H9 (cell line): Measurements from ENCODE around the gene CCDC182. TPM values are rescaled to one million over a fixed set of nuclear protein-coding genes. Genes with fewer than 3 reads are reported as not detected.

ENCODE experiments used
- DNase-seq: peaks from one replicate; pipeline ENCODE4 v3.0.0-alpha.2; 2017
- H2AFZ ChIP-seq: one replicate; pipeline ENCODE4 v1.6.1; 2013; ENCODE audit warnings: mild to moderate bottlenecking, low read length, control low read depth, moderate library complexity
- H2AK5ac ChIP-seq: 2 replicates; pipeline ENCODE4 v1.6.1; 2013; ENCODE audit warnings: low read length, control low read depth, mixed read lengths; ENCODE audit not compliant: insufficient read length
- H2BK120ac ChIP-seq: one replicate; pipeline ENCODE4 v1.6.1; 2013; ENCODE audit warnings: low read depth, mild to moderate bottlenecking, low read length, control low read depth, inconsistent platforms; ENCODE audit not compliant: poor library complexity, severe bottlenecking
- H2BK12ac ChIP-seq: 2 replicates; pipeline ENCODE4 v1.6.1; 2013; ENCODE audit warnings: low read length, control low read depth, mixed read lengths, low read depth; ENCODE audit not compliant: insufficient read length
- H2BK15ac ChIP-seq: 2 replicates; pipeline ENCODE4 v1.6.1; 2013; ENCODE audit warnings: low read depth, low read length, control low read depth
- H2BK20ac ChIP-seq: one replicate; pipeline ENCODE4 v1.6.1; 2013; ENCODE audit warnings: low read depth, mild to moderate bottlenecking, low read length, control low read depth, inconsistent platforms; ENCODE audit not compliant: poor library complexity, severe bottlenecking
- H2BK5ac ChIP-seq: 2 replicates; pipeline ENCODE4 v1.6.1; 2013; ENCODE audit warnings: low read length, control low read depth, mixed read lengths; ENCODE audit not compliant: insufficient read length
- H3K14ac ChIP-seq: 2 replicates; pipeline ENCODE4 v1.6.1; 2013; ENCODE audit warnings: low read length, control low read depth; ENCODE audit not compliant: insufficient read depth
- H3K18ac ChIP-seq: 2 replicates; pipeline ENCODE4 v1.6.1; 2013; ENCODE audit warnings: low read depth, mild to moderate bottlenecking, mixed read lengths, low read length, control low read depth; ENCODE audit not compliant: insufficient read length
- H3K23ac ChIP-seq: 2 replicates; pipeline ENCODE4 v1.6.1; 2013; ENCODE audit warnings: low read length, control low read depth, mixed read lengths, low read depth; ENCODE audit not compliant: insufficient read length
- H3K23me2 ChIP-seq: 2 replicates; pipeline ENCODE4 v1.6.1; 2013; ENCODE audit warnings: low read depth, mild to moderate bottlenecking, mixed read lengths, low read length, control low read depth; ENCODE audit not compliant: insufficient read length, poor library complexity, severe bottlenecking
- H3K27ac ChIP-seq: 2 replicates; pipeline ENCODE4 v1.5.1; 2013; ENCODE audit warnings: low read length, control low read depth, mixed read lengths, low read depth; ENCODE audit not compliant: insufficient read length
- H3K27me3 ChIP-seq: 2 replicates; pipeline ENCODE4 v1.6.1; 2013; ENCODE audit warnings: low read length, control low read depth, inconsistent platforms; ENCODE audit not compliant: insufficient read depth
- H3K4ac ChIP-seq: 2 replicates; pipeline ENCODE4 v1.6.1; 2013; ENCODE audit warnings: low read depth, mild to moderate bottlenecking, control low read depth, inconsistent platforms, low read length, moderate library complexity
- H3K4me1 ChIP-seq: 2 replicates; pipeline ENCODE4 v1.6.1; 2013; ENCODE audit warnings: low read length, control low read depth, inconsistent platforms; ENCODE audit not compliant: insufficient read depth
- H3K4me2 ChIP-seq: 2 replicates; pipeline ENCODE4 v1.6.1; 2013; ENCODE audit warnings: low read length, control low read depth, mixed read lengths; ENCODE audit not compliant: insufficient read length, insufficient read depth
- H3K56ac ChIP-seq: 2 replicates; pipeline ENCODE4 v1.6.1; 2013; ENCODE audit warnings: low read depth, mild to moderate bottlenecking, mixed read lengths, low read length, control low read depth; ENCODE audit not compliant: insufficient read length
- H3K79me1 ChIP-seq: 2 replicates; pipeline ENCODE4 v1.6.1; 2013; ENCODE audit warnings: low read depth, mild to moderate bottlenecking, moderate library complexity, low read length, control low read depth, inconsistent platforms; ENCODE audit not compliant: insufficient read depth, poor library complexity, severe bottlenecking
- H3K79me2 ChIP-seq: 2 replicates; pipeline ENCODE4 v1.6.1; 2013; ENCODE audit warnings: low read length, control low read depth, inconsistent platforms; ENCODE audit not compliant: insufficient read depth
- H3K9ac ChIP-seq: 2 replicates; pipeline ENCODE4 v1.6.1; 2013; ENCODE audit warnings: low read length, control low read depth, mixed read lengths; ENCODE audit not compliant: insufficient read length; ENCODE audit errors: extremely low read depth
- H3K9me3 ChIP-seq: one replicate; pipeline ENCODE4 v1.6.1; 2013; ENCODE audit warnings: low read depth, low read length, inconsistent platforms; ENCODE audit not compliant: control insufficient read depth
- H3T11ph ChIP-seq: one replicate; pipeline ENCODE4 v1.6.1; 2013; ENCODE audit warnings: mild to moderate bottlenecking, low read length, control low read depth, inconsistent platforms
- H4K20me1 ChIP-seq: one replicate; pipeline ENCODE4 v1.6.1; 2013; ENCODE audit not compliant: control insufficient read depth, insufficient read length, insufficient read depth
- H4K5ac ChIP-seq: 2 replicates; pipeline ENCODE4 v1.6.1; 2013; ENCODE audit warnings: low read depth, mild to moderate bottlenecking, mixed read lengths, low read length, control low read depth; ENCODE audit not compliant: insufficient read length
- H4K8ac ChIP-seq: replicated peaks from 2 replicates; pipeline ENCODE4 v1.6.1; 2013; ENCODE audit warnings: low read length, control low read depth, mixed read lengths, low read depth; ENCODE audit not compliant: insufficient read length
- H4K91ac ChIP-seq: 2 replicates; pipeline ENCODE4 v1.6.1; 2013; ENCODE audit warnings: low read depth, mild to moderate bottlenecking, moderate library complexity, mixed read lengths, low read length, control low read depth; ENCODE audit not compliant: insufficient read length
- H3K27ac Mint-ChIP-seq, 3 experiments: 2 replicates in 2 of 3; 3 replicates in 1 of 3; pipeline ENCODE4 v1.8.0; 2020 to 2021; ENCODE audit warnings: mixed read lengths in 3 of 3, mild to moderate bottlenecking in 1 of 3, moderate library complexity in 1 of 3
- H3K27me3 Mint-ChIP-seq: 2 replicates; pipeline ENCODE4 v1.8.0; 2021; ENCODE audit warnings: low read depth, mild to moderate bottlenecking, moderate library complexity, mixed read lengths
- H3K36me3 Mint-ChIP-seq, 3 experiments: 2 replicates in 2 of 3; 3 replicates in 1 of 3; pipeline ENCODE4 v1.8.0; 2020 to 2021; ENCODE audit warnings: low read depth in 3 of 3, mixed read lengths in 3 of 3; ENCODE audit not compliant: insufficient read depth in 1 of 3
- H3K4me1 Mint-ChIP-seq, 2 experiments: 2 replicates each; pipeline ENCODE4 v1.8.0; 2020; ENCODE audit warnings: mixed read lengths in 2 of 2
- H3K4me3 Mint-ChIP-seq, 2 experiments: 2 replicates in 1 of 2; 3 replicates in 1 of 2; pipeline ENCODE4 v1.8.0; 2020 to 2021; ENCODE audit warnings: mild to moderate bottlenecking in 2 of 2, mixed read lengths in 2 of 2, moderate library complexity in 1 of 2
- H3K9me3 Mint-ChIP-seq, 2 experiments: 2 replicates in 1 of 2; 3 replicates in 1 of 2; pipeline ENCODE4 v1.8.0; 2020; ENCODE audit warnings: mild to moderate bottlenecking in 2 of 2, mixed read lengths in 2 of 2, moderate library complexity in 1 of 2
- CTCF ChIP-seq: fragments of 200-600 bp; sonication (generic); conservative IDR thresholded peaks from 3 replicates; pipeline ENCODE4 v1.8.0; 2021; ENCODE audit warnings: antibody characterized with exemption, mild to moderate bottlenecking
- WGBS: extraction: QIAGEN DNeasy Blood & Tissue Kit; methylation state at CpG from one replicate; pipeline ENCODE4 v1.1.7; 2013; ENCODE audit warnings: missing lambda C conversion rate, low lambda C conversion rate, mixed read lengths; ENCODE audit not compliant: insufficient read length; ENCODE audit errors: extremely low coverage; 5-methylcytosine and 5-hydroxymethylcytosine counted together
- total RNA-seq: library from RNA; stranded (reverse); gene quantifications from 2 replicates; pipeline ENCODE4 v1.2.1, GENCODE V29; 2021

The CCDC182 gene
- total RNA-seq, 1 experiment from 2014 or later, result not detected

DNA sequence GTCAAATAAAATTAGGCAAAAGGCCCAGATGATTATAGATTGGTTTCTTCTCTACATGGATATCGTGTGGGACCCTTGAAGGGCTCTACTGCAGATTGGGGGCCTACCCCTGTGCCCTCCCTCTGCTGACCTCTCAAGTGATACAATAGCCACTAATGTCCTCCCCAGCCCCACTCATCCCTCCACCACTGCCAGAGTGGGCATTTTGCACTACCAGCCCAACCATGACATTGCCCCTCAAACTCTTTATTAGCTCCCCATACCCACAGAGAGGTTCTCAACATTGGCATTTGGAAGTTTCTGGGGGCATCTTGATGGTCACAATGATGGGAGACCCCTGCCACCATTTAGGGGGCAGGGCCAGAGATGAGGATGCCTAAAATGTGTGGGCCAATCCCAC is 41.8 kb downstream of the CCDC182 start:
- H3K36me3 Mint-ChIP-seq, result no peaks in the 10 kb centered on the region
- Histone ChIP-seq H2AK5ac (no peak overlapping the region), H3K27me3 (no peaks in the 10 kb centered on the region), H3K4me2 (no peak overlapping the region), H3K27ac (no peak overlapping the region), H3K23me2 (no peaks in the 10 kb centered on the region), H4K91ac (no peak overlapping the region), H2BK5ac (no peak overlapping the region), H2BK20ac (no peak overlapping the region), H3T11ph (no peak overlapping the region), H3K9me3 (no peaks in the 10 kb centered on the region), H3K23ac (no peak overlapping the region), H4K8ac (no peak overlapping the region), H4K5ac (no peak overlapping the region), H2BK15ac (no peak overlapping the region), H3K9ac (no peak overlapping the region), H2BK120ac (no peak overlapping the region), H3K14ac (no peak overlapping the region), H3K79me1 (no peaks in the 10 kb centered on the region), H3K79me2 (no peaks in the 10 kb centered on the region), H3K18ac (no peak overlapping the region), H4K20me1 (no peaks in the 10 kb centered on the region), H3K4me1 (no peaks in the 10 kb centered on the region), H2AFZ (no peak overlapping the region), H2BK12ac (no peak overlapping the region), H3K56ac (no peak overlapping the region), H3K4ac (no peak overlapping the region)
- H3K9me3 Mint-ChIP-seq, result no peaks in the 10 kb centered on the region
- H3K4me1 Mint-ChIP-seq, result peaks cover 18 to 27% of the 10 kb centered on the region in 2 experiments
- DNase-seq, result no peak
- peaks cover 16% of the 10 kb centered on the region for H3K27me3 Mint-ChIP-seq
- H3K27ac Mint-ChIP-seq, result no peak overlapping the region
- no CpG with 5 or more reads among the region's 1 CpG for WGBS
- no peak overlapping the region for H3K4me3 Mint-ChIP-seq
- TF ChIP-seq CTCF, result no peak
